Heart left ventricle (tissue), 16 donors: ENCODE results near the gene GALNTL6. TPM values are rescaled to one million over a fixed set of nuclear protein-coding genes. Genes with fewer than 3 reads are reported as not detected.

Experiments used
- ATAC-seq, 4 donors: fragments of 200-7000 bp; cut with Tn5 transposase; one replicate each; pipeline ENCODE4 v1.9.1; 2020 to 2022; ENCODE audit warnings: moderate library complexity in 4 of 4, mild to moderate bottlenecking in 3 of 4, moderate number of reproducible peaks in 1 of 4
- DNase-seq, 5 donors: peaks; one replicate each; pipeline ENCODE4 v3.0.0-alpha.2; 2020
- H3K27ac ChIP-seq, 12 donors: fragments of 200-600 bp; sonication (generic) in 4 of 12; one replicate each; pipeline versions ENCODE4 v1.5.0 to v1.8.0; 2016 to 2022; ENCODE audit warnings: mild to moderate bottlenecking in 2 of 12
- H3K27me3 ChIP-seq, 9 donors: fragments of 200-600 bp; sonication (generic) in 2 of 9; one replicate each; pipeline versions ENCODE4 v1.5.1 to v1.8.0; 2016 to 2022; ENCODE audit warnings: mild to moderate bottlenecking in 3 of 9
- H3K36me3 ChIP-seq, 9 donors: fragments of 200-600 bp; sonication (generic) in 2 of 9; one replicate each; pipeline versions ENCODE4 v1.5.0 to v1.8.0; 2018 to 2022; ENCODE audit warnings: mild to moderate bottlenecking in 2 of 9
- H3K4me1 ChIP-seq, 12 donors: fragments of 200-600 bp; sonication (generic) in 4 of 12; one replicate each; pipeline versions ENCODE4 v1.5.0 to v1.8.0; 2016 to 2022; ENCODE audit warnings: mild to moderate bottlenecking in 3 of 12
- H3K4me3 ChIP-seq, 12 donors: fragments of 200-600 bp; sonication (generic) in 4 of 12; one replicate each; pipeline versions ENCODE4 v1.5.0 to v1.8.0; 2017 to 2022; ENCODE audit warnings: mild to moderate bottlenecking in 9 of 12, moderate library complexity in 4 of 12
- H3K9me3 ChIP-seq, 12 donors: fragments of 200-600 bp; sonication (generic) in 4 of 12; one replicate each; pipeline versions ENCODE4 v1.5.0 to v1.8.0; 2016 to 2022; ENCODE audit warnings: mild to moderate bottlenecking in 1 of 12
- CTCF ChIP-seq, 12 donors: fragments of 200-600 bp; sonication (generic) in 4 of 12; IDR thresholded peaks; one replicate each; pipeline versions ENCODE4 v1.5.0 to v1.8.0; 2018 to 2022; ENCODE audit warnings: antibody characterized with exemption in 12 of 12, mild to moderate bottlenecking in 5 of 12
- POLR2A ChIP-seq, 2 donors: fragments of 450-650 bp; IDR thresholded peaks; one replicate each; pipeline ENCODE4 v1.6.1; 2017; ENCODE audit warnings: antibody characterized with exemption in 2 of 2, mild to moderate bottlenecking in 2 of 2, moderate library complexity in 2 of 2
- WGBS, 4 donors: extraction: QIAGEN DNeasy Blood & Tissue Kit in 2 of 4; methylation state at CpG; one replicate each; pipeline versions ENCODE4 v1.1.5 to v1.1.7; 2013 to 2018; 5-methylcytosine and 5-hydroxymethylcytosine counted together
- intact Hi-C, 10 donors: fragments of 100-400 bp; cut with DNase I; formaldehyde crosslinking; loops; one replicate each; pipeline versions ENCODE4 v1.11.1 to v1.14.2; 2022
- polyA plus RNA-seq, 2 donors: library from polyadenylated mRNA; stranded (reverse); fragments of 200-250 nt; gene quantifications; one replicate each; pipeline ENCODE4 v1.2.3, GENCODE V29; 2013
- total RNA-seq, 9 donors: library from RNA; depleted of rRNA in 2 of 9; stranded (reverse); fragments of >200 nt in 2 of 9; fragmentation: NEBNext Ultra II Directional in 3 of 9; extraction: Animal tissue kit (Norgen Biotek cat#: 25700) in 3 of 9; gene quantifications; one replicate each; pipeline versions ENCODE4 v1.1.0 to v1.2.4, GENCODE V29; 2016 to 2023
- donor health status: ischemic (EF 13 %, LVEDD 7.1; RV severe dilation, severe dysfunction).
- donor health status: healthy with polysubstance abuse.
- donor health status: DM: no; HTN: yes; CAD: no.
- donor health status: DM: no; HTN: no; CAD: no.
- donor health status: ischemic (EF 25% LVEDD 6.9; RV normal size, moderate dysfunction).
- donor health status: ischemic (EF 25% LVEDD 5.7; RV mildly dilated, moderate dysfunction).
- donor health status: healthy.
- donor health status: DM: yes; HTN: yes; CAD: no.
- donor health status: ischemic (EF 35%, LVEDD 5.7; RV mildly dilated, moderate dysfunction).
- donor health status: nonischemic (EF 11% LVEDD 7.7; RV severe dilation, severe dysfunction).
- donor health status: DM: yes; HTN: yes; CAD: no.
- donor health status: PGD.
- donor health status: ischemic (EF 29% LVEDD 5.4; RV normal size, mild dysfunction).
- donor health status: nonischemic (EF 23%, LVEDD 6.1; RV moderate dilation, normal function).

Gene GALNTL6
- total and polyA plus RNA-seq, 11 donors, result 0.33 to 0.52 TPM; not detected in 9

DNA sequence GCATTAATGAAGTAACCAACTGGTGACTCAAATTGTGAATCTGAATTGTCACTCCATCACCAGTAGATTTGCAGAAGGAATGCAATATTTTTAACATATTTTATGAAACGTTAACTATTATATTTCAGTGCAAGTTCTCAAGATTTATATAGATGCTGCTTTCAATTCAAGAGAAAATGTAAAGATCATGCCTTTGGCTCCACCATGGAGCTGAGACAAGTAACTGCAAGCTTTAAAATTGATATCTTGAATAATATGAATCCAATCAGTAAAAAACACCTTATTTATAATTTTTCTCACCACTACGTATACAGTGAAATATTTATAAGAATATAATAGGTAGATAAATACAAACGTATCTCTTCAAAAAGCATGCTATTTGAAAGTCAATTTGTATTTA lies 27.8 kb upstream of the GALNTL6 start:
- intact Hi-C loops, result no loop called here

GRCh38 chr4:171793723-171794122 lies 19.5 kb upstream of the GALNTL6 start:
- DNase-seq (no peak), ATAC-seq (no peak)
- no peak for TF ChIP-seq POLR2A (IDR thresholded peaks at IDR 0.05)
- TF ChIP-seq CTCF (IDR thresholded peaks at IDR 0.05), result no peak
- Histone ChIP-seq H3K4me3 (no peak overlapping the region), H3K36me3 (no peaks in the 10 kb centered on the region), H3K27me3 (peaks cover 0 to 3% (median 0%) of the 10 kb centered on the region in 9 donors), H3K27ac (no peak overlapping the region), H3K9me3 (peaks cover 0 to 7% (median 0%) of the 10 kb centered on the region in 12 donors), H3K4me1 (no peaks in the 10 kb centered on the region)
- WGBS, 4 donors, result 62 to 77% (median 66%) methylated on average over 5 of the region's 5 CpGs
- intact Hi-C loops, result no loop called here

More for the DNA sequence above, 27.8 kb upstream of the GALNTL6 start:
- no peak for ATAC-seq
- H3K27ac ChIP-seq, result no peak overlapping the region
- no peaks in the 10 kb centered on the region for H3K4me1 ChIP-seq
- DNase-seq, result no peak
- WGBS, 4 donors, result 69 to 77% (median 72%) methylated on average over 3 of the region's 3 CpGs
- H3K4me3 ChIP-seq, result no peak overlapping the region
- peaks cover 0 to 10% (median 4%) of the 10 kb centered on the region in 12 donors for H3K9me3 ChIP-seq
- TF ChIP-seq CTCF (IDR thresholded peaks at IDR 0.05) (no peak), POLR2A (IDR thresholded peaks at IDR 0.05) (no peak)
- H3K36me3 ChIP-seq, result no peaks in the 10 kb centered on the region
- peaks cover 0 to 3% (median 0%) of the 10 kb centered on the region in 9 donors for H3K27me3 ChIP-seq

GRCh38 chr4:171794528-171794927 lies 18.7 kb upstream of the GALNTL6 start:
- peaks cover 0 to 7% (median 0%) of the 10 kb centered on the region in 12 donors for H3K9me3 ChIP-seq
- intact Hi-C loops, result no loop called here
- H3K4me1 ChIP-seq, result no peaks in the 10 kb centered on the region
- no peak for TF ChIP-seq CTCF (IDR thresholded peaks at IDR 0.05)
- no peak for TF ChIP-seq POLR2A (IDR thresholded peaks at IDR 0.05)
- WGBS, 4 donors, result 59 to 76% (median 69%) methylated on average over 2 of the region's 2 CpGs
- no peak overlapping the region for H3K27ac ChIP-seq
- H3K4me3 ChIP-seq, result no peak overlapping the region
- H3K27me3 ChIP-seq, result no peaks in the 10 kb centered on the region
- ATAC-seq (no peak), DNase-seq (no peak)
- H3K36me3 ChIP-seq, result no peaks in the 10 kb centered on the region

DNA sequence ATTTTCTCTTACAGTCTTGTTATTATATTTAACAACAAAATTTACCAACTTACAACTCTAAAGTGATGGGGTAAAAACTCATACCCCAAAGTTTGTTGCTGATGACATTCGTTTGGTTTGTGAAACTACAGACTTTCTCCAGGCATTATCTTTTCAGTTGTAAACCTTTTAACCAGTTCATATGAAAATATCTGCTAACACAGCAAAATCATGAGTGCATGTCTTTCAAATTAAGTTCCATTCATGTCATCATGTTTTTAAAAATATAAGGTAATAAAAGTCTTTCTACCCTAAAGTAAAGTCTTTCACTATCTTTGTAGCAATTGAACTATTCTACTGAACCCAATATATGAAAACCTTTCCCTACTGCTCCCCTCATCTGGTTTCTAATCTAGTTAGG lies 3.4 kb upstream of the GALNTL6 start:
- Histone ChIP-seq H3K27ac (no peak overlapping the region), H3K36me3 (no peaks in the 10 kb centered on the region), H3K9me3 (no peaks in the 10 kb centered on the region), H3K4me3 (no peak overlapping the region), H3K4me1 (peaks cover 0 to 21% (median 2%) of the 10 kb centered on the region in 12 donors), H3K27me3 (peaks cover 11 to 44% (median 20%) of the 10 kb centered on the region in 9 donors)
- no peak for ATAC-seq
- intact Hi-C loops, result no loop called here
- 56 to 68% (median 62%) methylated on average over 1 of the region's 1 CpG for WGBS, 4 donors
- TF ChIP-seq POLR2A (IDR thresholded peaks at IDR 0.05) (no peak), CTCF (IDR thresholded peaks at IDR 0.05) (no peak)
- DNase-seq, result no peak
